Thyroid gland (tissue), 4 donors: Measurements from ENCODE around the gene CKLF.

Experiments used
- POLR2A ChIP-seq, 2 donors: fragments of 450-650 bp; IDR thresholded peaks; one replicate each; pipeline ENCODE4 v1.6.1; 2017; ENCODE audit warnings: antibody characterized with exemption in 2 of 2, mild to moderate bottlenecking in 2 of 2, moderate library complexity in 1 of 2
- TF ChIP-seq, protein P1 (sequence below), 6 experiments: fragments of 200-600 bp in 3 of 6; fragments of 450-650 bp in 3 of 6; sonication (generic) in 3 of 6; IDR thresholded peaks; one replicate each; pipeline ENCODE4 v1.5.1; 2016 to 2019; ENCODE audit warnings: antibody characterized with exemption in 6 of 6, mild to moderate bottlenecking in 2 of 6, inconsistent platforms in 1 of 6, moderate library complexity in 1 of 6

DNA sequence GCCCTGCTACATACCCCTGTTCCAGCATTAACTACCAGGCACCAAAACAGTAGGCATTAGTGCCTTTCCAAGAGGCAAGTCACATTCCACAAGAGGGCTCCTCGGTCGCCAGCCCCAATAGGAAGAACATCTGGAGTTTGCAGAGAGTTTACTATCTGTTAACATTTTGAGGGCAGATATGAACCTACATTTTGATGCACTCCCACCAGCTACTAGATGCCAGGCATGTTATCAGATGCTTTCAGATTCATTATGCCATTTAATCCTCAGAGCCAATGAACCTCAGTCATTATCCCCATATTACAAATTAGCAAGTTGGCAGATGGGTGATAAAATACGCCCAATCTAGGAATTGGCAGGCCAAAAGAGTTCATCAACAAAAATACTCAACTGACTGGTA, 22.7 kb downstream of the CKLF start:
- no peak for TF ChIP-seq POLR2A (IDR thresholded peaks at IDR 0.05)
- TF ChIP-seq, protein P1, sequence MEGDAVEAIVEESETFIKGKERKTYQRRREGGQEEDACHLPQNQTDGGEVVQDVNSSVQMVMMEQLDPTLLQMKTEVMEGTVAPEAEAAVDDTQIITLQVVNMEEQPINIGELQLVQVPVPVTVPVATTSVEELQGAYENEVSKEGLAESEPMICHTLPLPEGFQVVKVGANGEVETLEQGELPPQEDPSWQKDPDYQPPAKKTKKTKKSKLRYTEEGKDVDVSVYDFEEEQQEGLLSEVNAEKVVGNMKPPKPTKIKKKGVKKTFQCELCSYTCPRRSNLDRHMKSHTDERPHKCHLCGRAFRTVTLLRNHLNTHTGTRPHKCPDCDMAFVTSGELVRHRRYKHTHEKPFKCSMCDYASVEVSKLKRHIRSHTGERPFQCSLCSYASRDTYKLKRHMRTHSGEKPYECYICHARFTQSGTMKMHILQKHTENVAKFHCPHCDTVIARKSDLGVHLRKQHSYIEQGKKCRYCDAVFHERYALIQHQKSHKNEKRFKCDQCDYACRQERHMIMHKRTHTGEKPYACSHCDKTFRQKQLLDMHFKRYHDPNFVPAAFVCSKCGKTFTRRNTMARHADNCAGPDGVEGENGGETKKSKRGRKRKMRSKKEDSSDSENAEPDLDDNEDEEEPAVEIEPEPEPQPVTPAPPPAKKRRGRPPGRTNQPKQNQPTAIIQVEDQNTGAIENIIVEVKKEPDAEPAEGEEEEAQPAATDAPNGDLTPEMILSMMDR (IDR thresholded peaks at IDR 0.05): no peak
